ENCODE measurements around the gene GPR146. TPM values are rescaled to one million over a fixed set of nuclear protein-coding genes. Genes with fewer than 3 reads are reported as not detected.

Gene GPR146
- polyA plus RNA-seq, 3 donors: 2.8 to 5.9 (median 3.2) TPM

DNA sequence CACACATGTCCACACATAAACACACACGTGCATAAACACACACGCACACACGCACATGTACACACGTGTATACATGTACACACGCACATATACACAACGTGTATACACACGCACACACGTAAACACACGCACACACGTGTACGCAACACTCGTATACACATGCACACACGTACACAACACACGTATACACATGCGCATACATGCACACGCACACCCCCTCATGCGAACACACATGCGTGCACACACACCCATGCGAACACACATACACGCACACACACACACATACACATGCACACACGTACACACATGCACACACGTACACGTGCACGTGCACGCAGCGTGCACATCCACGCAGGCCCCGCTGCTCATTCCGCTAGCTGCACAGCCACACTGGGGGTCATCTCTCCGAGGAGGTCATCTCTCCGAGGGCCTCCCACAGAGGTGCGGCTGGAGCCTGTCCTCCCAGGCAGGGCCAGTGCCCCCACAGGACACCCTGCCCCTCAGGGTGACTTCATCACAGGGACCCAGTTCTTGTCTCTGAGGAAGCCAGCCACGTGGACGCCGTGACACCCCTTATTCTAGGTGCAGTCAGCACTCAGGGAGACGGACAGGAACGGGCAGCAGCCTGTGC lies 35.5 kb upstream of the GPR146 start:
- DNase-seq (ENCODE audit: extremely low read depth in 1 of 11, low read depth in 9 of 11, low spot score in 4 of 11): no peak

DNA sequence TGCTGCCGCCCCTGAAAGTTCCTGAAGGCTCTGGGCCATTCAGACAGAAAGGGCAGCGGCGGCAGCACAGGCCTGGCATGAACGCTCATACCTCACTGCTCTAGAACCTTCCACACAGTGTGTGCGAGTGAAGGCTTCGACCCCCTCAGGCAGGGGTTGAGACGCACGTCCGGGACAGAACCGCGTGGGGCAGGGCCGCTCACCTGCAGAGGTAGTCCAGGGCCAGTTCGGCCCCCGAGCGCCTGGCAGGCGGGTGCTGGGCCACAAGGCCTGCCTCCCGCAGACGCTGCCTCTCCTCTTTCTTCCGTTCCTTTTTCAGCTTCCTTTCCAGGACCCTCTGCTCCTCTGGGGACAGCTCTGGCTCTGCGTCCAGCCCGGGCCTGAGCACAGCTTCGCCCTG lies 34.6 kb upstream of the GPR146 start:
- no peak for DNase-seq (ENCODE audit: extremely low read depth in 1 of 11, low read depth in 9 of 11, low spot score in 4 of 11)

DNA sequence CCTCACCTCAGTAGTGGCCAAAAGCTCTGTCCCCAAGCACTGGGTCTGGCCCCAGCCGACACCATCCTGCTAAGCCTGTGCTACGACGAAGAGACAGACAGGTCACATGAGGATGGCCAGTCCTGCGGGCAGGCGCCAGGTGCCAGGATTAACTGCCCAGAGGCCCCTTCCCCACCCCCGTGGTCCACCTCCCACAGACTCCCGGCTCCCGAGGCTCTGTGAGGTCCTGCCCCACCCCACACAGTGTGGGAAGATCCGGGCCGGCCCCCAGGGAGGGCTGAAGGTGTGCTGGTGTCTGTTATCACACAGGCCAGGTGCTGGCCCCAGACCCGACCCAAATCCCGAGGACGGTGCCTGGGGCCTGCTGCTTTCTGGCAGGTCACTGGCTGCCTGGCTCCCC lies 34.1 kb upstream of the GPR146 start:
- no peak for DNase-seq (ENCODE audit: extremely low read depth in 1 of 11, low read depth in 9 of 11, low spot score in 4 of 11)

DNA sequence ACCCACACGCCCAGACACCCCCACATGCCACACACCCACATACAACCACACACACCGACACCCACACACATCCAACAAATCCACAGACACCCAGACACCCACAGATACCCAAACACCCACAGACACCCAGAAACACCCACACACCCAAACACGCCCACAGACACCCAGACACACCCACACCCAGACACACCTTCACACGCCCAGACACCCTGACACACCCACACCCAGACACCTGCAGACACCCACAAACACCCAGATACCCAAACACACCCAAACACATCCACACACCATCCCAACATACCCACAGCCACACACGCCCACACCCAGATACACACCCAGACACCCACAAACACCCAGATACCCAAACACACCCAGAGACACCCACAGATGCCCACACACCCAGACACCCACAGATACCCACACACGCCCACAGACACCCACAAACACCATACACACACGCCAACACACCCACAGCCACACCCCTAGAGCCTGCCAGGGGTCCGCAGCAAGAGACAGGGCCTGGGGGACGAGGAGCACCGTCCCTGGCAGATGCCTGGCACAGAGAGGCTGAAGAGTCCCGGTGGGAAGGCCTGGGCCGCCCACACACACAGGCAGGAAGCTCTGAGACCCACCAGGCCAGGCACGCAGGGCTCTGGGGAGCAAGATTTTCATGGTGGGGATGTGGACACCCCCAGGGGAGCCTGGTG lies 32.9 kb upstream of the GPR146 start:
- DNase-seq (ENCODE audit: extremely low read depth in 1 of 11, low read depth in 9 of 11, low spot score in 4 of 11): no peak

DNA sequence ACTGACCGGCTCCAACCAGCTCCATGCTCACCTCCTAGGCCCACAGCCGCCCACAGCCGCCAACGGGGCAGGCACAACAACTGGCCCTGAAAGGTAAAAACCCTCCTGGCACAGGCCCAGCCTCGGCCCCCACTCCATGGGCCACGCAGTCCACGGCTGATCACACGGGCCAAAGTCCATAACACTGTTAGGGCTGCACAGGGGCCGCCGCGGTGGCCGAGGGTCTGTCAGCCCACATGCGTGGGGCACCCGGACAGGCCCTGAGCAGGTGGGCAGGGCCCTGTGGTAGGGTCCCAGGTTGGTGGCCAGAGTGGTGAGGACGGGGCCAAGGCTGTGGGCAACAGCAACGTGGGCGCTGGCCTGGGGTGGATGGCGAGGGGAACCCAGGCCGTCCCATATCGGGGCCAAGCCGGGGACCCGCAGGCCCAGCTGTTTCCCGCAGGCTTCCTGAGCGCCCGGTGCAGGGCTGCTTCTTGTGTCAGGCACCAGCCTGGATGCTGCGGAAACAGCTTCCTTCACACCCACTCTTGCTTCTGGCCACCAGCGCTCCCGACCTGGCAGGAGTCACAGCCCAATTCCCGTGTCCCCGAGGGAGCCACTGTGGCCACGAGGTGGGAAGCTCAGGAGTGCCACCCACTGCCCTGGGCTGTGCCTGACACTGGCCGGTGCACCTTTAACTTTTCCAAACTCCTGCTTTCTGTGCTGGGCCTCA lies 32.2 kb upstream of the GPR146 start:
- DNase-seq (ENCODE audit: extremely low read depth in 1 of 11, low read depth in 9 of 11, low spot score in 4 of 11): no peak

DNA sequence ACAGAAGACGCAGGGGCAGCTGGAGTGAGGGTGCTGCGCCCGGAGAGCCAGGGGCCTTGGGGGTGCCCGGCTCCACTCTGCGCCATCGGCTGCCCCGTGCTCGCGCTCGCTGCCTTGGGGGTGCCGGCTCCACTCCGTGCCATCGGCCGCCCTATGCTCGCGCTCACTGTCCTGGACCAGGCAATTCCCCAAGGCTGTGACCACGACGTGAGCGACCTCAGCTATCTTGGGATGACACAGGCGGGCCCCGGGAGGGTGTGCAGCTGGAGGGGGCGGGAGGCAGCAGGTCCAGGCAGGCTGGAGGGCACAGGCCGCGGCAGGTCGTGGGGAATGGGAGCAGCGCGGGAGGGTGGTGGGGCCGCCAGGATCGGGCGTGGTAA lies 31.6 kb upstream of the GPR146 start:
- no peak for DNase-seq (ENCODE audit: extremely low read depth in 1 of 11, low read depth in 9 of 11, low spot score in 4 of 11)

DNA sequence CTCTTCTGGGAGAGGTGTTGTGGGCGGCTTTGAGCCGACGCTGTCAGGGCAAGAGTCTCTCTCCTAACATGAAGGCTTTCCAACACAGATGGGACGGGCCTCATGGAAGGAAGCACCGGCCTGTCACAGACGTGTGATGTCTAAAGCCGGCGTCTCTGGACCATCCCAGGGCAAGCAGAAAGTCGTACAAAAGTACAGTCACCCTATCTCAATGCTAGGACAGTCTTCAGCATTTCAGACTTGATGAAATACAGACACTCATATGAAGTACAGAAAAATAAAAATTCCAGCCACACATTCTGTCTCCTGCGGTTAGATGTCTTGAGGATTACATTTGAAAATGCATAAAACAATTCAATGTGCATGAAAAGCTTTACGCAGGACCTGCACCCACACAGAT lies 30.8 kb upstream of the GPR146 start:
- no peak for DNase-seq (ENCODE audit: extremely low read depth in 1 of 11, low read depth in 9 of 11, low spot score in 4 of 11)

DNA sequence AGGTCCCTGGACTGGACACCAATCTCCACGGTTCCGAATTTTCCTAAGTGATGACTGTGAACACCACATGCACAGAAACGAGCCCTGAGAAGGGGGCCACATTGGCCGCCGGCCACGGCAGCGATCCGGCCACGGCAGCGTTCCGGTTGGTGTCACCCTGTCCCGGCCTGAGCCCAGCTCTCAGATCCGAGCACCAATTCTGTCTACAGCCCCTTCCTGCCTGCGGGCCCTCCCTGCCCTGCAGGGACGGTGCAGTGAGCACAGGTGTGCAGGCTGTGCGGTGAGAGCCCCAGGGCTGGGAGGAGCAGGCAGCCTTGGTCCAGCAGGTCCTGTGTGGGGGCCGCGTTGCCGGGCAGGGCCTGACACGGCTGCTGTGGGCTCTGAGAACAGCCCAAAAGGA lies 29.7 kb upstream of the GPR146 start:
- no peak for DNase-seq (ENCODE audit: extremely low read depth in 1 of 11, low read depth in 9 of 11, low spot score in 4 of 11)

DNA sequence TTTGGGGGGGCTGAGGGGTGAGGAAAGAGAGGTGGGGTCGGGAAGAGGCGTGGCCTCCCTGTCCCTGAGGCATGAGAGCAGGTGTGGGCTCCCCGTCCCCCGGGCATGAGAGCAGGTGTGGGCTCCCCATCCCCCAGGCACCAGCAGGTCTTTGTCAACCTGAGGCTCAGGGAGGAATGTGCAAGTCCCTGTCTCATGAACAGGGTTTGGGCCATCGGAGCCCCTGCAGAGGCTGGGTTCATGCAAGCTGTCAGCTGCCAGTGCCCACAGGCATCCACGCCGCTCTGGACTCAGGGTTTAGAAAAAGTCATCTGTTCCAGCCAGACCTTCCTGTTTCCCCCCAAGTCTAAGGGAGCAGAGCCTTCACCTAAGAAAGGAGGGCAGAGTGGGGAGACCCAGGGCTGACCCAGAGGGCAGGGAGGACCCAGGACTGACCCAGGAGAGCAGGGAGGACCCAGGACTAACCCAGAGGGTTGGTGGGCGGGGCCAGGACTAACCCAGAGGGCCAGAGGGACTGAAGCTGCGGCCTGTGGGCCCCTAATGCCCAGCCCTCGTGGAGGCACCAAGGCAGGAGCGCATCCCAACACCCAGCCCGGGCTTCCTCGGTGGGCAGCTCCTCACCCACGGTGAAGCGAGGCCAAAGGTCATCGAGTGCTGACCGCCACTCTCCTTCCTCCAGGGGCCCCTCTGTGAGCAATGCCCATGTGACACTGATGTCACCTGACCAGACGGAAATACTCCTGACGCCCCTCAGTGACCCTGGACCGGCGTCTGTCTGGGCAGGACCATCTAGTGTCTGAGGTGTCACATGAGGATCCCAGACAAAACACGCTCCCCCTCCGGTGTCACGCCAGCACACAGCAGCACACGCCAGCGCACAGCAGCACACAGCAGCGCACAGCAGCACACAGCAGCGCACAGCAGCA lies 28.9 kb upstream of the GPR146 start:
- DNase-seq (ENCODE audit: extremely low read depth in 1 of 11, low read depth in 9 of 11, low spot score in 4 of 11): no peak

DNA sequence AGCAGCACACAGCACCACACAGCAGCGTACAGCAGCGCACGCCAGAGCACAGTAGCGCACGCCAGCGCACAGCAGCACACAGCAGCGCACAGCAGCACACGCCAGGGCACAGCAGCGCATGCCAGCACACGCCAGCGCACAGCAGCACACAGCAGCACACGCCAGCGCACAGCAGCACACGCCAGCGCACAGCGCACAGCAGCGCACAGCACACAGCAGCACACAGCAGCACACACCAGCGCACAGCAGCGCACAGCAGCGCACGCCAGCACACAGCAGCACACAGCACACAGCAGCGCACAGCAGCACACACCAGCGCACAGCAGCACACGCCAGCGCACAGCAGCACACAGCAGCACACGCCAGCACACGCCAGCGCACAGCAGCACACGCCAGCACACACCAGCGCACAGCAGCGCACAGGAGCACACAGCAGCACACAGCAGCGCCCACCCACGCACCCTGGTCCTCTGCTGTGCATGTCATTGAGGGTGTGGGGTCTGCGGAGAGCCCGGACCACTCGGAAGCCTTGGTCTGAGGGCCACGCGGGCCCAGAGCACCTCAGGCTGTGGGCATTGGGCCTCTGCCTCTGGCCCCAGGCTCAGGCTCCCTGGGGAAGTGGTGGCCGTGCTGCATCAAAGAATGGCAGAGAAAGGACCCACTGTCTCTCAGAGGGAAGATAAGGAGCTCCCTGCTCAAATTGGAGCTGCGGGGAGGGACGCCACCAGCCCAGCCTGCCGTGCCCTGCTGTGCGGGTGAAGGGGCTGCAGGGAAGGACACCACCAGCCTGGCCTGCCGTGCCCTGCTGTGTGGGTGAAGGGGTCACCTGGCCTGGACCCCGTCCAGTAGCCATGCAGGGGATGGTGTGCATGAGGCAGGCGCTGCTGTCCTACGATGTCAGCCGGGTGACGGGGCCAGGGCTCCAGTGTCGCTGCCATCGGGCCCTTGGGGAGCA lies 27.5 kb upstream of the GPR146 start:
- DNase-seq (ENCODE audit: extremely low read depth in 1 of 11, low read depth in 9 of 11, low spot score in 4 of 11): no peak

DNA sequence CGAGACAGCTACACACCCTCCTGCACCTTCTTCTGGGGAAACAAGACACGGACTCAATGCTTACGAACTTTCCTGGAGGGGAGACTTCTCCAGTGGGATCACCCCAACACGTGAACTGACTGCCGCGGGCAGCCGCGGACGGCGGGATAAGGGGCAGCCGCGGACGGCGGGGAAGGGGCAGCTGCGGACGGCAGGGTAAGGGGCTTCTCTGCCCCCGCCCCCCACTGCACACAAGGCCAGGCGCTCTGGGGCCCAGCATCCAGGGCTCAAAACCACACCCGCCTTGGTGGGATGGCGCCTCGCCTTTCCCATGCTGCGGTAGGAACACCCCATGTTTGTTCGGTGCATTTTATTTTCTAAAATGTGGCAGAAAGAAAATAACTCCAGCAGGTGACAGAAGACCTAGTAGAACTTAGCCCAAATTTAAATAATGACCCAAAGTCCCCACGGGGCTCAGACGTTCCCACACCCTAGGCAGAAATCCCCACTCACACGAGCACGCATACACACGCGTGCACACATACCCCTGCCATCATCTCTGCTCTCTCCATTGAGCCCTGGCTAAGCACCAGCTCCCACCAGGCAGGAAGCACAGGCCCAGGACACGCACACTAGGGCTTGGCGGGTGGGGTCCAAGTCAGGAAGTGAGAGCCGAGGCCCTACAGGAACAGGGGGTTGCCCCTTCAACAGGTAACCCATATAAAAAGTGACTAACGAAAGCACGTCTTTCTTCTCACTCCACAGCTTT lies 26.6 kb upstream of the GPR146 start:
- no peak for DNase-seq (ENCODE audit: extremely low read depth in 1 of 11, low read depth in 9 of 11, low spot score in 4 of 11)

DNA sequence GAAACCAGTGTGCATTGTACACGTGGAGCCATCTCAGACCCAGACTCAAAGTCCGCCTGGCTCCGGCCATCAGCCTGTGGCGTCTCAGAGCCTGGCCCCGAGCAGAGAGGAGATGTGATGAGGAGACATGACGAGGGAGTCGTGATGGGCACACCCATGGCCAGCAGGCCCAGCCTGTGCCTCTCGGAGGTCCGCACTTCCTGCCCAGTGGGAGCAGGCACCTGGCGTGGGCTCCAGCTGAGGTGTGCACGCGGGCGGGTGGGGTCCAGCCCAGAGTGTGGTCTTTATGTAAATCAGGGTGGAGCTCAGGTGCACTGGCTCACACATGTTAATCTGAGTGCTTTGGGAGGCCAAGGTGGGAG lies 26.0 kb upstream of the GPR146 start:
- DNase-seq (ENCODE audit: extremely low read depth in 1 of 11, low read depth in 9 of 11, low spot score in 4 of 11): no peak

DNA sequence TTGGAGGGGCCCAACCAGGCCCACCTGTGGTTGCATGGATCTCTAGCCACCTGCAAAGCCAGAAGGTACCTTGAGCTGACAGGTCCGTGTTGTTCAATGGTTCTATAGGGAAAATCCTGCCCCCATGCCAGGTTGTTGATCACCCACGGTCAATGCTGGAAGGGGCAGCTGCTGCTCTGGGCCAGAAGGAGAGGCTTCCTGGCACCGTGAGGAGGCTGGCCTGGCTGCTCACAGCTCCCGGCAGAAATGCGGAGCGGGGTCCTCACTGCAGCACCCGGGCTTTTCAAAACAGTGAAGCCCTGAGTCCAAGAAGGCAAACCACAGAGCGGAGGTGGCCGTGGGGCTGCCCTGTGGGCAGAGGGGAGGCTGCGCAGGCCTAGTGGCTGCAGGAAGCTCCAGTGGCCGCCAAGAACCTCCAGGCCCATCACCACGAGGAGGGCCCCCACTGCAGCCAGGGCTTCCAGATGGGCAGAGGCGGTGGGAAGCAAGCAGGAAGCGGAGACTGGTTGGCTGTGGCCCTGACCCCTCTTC lies 25.0 kb upstream of the GPR146 start:
- DNase-seq (ENCODE audit: extremely low read depth in 1 of 11, low read depth in 9 of 11, low spot score in 4 of 11): no peak

DNA sequence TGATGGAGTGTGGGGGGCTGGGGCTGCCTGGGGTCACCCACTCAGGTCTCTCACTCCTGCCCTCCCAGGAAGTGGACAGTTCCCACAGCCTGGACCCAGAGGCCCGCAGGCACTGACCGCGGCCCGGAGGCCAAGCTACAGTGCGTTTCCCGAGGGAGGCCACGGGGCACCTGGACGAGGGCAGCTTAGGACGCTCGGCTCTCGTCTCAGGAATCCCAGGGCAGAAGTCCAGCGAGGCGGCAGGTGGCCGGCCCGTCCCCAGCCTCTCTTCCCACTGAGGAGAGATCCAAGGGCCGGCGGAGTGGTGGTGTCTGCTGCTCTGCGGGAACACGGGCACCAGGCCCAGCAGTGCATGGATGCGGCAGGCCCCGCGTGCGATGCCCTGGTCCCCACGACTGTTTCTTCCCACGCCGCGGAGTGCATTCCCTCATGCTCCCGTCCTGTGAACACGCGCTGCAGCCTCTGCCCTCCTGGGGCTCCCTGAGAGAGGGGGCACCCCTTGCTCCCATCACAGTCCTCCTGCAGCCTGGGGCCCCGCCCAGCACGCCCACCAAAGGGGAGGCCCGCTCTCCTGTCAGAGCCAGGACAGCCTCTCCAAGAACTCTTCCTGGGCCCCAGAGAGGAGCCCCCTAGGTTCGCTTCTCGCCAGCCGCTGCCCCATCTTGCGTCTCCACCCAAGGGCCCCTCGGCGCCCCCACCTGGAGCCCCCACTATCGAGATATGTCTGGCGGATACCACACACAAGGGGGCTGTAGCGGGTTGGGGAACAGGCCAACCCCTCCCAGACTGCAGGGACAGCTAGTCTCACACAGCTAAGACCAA lies 24.3 kb upstream of the GPR146 start:
- DNase-seq (ENCODE audit: extremely low read depth in 1 of 11, low read depth in 9 of 11, low spot score in 4 of 11): no peak

DNA sequence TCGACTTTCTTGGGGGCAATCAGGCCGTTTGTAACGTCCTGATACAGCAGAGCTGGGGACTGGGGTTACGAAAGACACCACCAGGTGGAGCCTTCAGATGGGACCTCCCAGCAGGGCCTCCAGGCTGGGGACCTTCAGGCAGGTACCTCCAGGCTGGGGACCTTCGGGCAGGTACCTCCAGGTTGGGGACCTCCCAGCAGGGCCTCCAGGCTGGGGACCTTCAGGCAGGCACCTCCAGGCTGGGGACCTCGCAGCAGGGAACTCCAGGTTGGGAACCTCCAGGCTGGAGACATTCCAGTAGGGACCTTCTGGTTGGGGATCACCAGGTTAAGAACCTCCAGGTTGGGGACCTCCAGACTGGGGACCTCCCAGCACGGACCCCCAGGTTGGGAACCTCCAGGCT lies 23.5 kb upstream of the GPR146 start:
- no peak for DNase-seq (ENCODE audit: extremely low read depth in 1 of 11, low read depth in 9 of 11, low spot score in 4 of 11)

DNA sequence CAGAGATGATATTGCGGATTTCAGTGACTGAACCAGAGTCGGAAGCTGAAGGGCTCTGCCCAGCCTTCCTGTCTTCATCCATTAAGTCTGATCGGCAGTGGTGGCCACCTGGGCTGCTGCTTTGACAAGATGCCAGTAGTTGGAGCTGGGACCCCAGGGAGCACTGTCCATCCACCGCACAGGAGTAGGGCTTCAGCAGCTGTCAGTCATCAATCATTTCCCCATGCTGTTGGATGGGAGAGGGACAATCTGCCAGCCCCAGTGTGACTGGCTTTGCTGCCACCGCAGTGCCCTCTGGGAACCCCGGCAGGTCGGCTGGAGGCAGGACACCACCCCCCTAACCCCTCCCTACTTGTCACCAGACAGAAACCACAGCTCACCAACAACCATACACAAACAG lies 23.0 kb upstream of the GPR146 start:
- DNase-seq (ENCODE audit: extremely low read depth in 1 of 11, low read depth in 9 of 11, low spot score in 4 of 11): no peak

DNA sequence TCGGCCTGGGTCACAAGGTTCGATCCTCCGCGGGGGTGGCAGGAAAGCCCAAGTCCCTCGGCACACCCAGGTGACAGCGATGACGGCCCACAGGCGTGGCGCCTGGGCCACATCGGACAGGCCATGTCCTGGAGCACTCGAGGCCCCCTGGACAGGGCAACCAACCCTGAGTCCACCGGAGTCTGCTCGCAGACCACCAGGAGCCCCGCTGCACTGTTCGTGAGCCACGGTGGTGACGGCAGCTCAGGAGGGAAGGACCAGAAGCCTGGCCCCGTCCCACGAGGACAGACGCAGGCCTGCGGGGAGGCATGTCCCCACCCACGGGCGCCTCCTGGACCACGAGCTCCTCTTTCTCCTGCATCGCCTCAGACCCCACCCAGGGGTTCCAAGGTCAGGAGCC lies 22.4 kb upstream of the GPR146 start:
- no peak for DNase-seq (ENCODE audit: extremely low read depth in 1 of 11, low read depth in 9 of 11, low spot score in 4 of 11)

All from renal cortex interstitium (tissue), 11 donors.